Measurements from ENCODE around the gene CDC14A.

Gene CDC14A

GRCh38 chr1:100502052-100502792 lies 149.9 kb downstream of the CDC14A start:
- ChIA-PET POLR2A (no interaction called here), CTCF (no interaction called here)
- DNase-seq (ENCODE audit: extremely low spot score) = no peak
- no peak for TF ChIP-seq TARDBP (IDR thresholded peaks at IDR 0.05)
- no peak for TF ChIP-seq BHLHE40 (IDR thresholded peaks at IDR 0.05; ENCODE audit: borderline replicate concordance)
- TF ChIP-seq ZNF384 (IDR thresholded peaks at IDR 0.05) = no peak
- no peak for TF ChIP-seq ELF4 (IDR thresholded peaks at IDR 0.05)
- no peak for TF ChIP-seq FOXM1 (IDR thresholded peaks at IDR 0.05; ENCODE audit: borderline replicate concordance)
- TF ChIP-seq, protein P1, sequence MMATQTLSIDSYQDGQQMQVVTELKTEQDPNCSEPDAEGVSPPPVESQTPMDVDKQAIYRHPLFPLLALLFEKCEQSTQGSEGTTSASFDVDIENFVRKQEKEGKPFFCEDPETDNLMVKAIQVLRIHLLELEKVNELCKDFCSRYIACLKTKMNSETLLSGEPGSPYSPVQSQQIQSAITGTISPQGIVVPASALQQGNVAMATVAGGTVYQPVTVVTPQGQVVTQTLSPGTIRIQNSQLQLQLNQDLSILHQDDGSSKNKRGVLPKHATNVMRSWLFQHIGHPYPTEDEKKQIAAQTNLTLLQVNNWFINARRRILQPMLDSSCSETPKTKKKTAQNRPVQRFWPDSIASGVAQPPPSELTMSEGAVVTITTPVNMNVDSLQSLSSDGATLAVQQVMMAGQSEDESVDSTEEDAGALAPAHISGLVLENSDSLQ (IDR thresholded peaks at IDR 0.05) = no peak
- TF ChIP-seq HDGF (IDR thresholded peaks at IDR 0.05; ENCODE audit: borderline replicate concordance) = no peak
- no peak for TF ChIP-seq L3MBTL2 (conservative IDR thresholded peaks at IDR 0.05)
- no peak for TF ChIP-seq LEF1 (IDR thresholded peaks at IDR 0.05; ENCODE audit: borderline replicate concordance)
- no peak for TF ChIP-seq CTBP1 (IDR thresholded peaks at IDR 0.05; ENCODE audit: borderline replicate concordance)
- TF ChIP-seq ARNT (IDR thresholded peaks at IDR 0.05) = no peak
- TF ChIP-seq SUZ12 (IDR thresholded peaks at IDR 0.05) = no peak
- TF ChIP-seq SP1 (IDR thresholded peaks at IDR 0.05) = no peak

- no peak for DNase-seq (ENCODE audit: extremely low spot score)
- ChIA-PET CTCF (no interaction called here), POLR2A (no interaction called here)
- TF ChIP-seq, protein P1 (IDR thresholded peaks at IDR 0.05) = no peak
- TF ChIP-seq SUZ12 (IDR thresholded peaks at IDR 0.05) = no peak
- no peak for TF ChIP-seq SP1 (IDR thresholded peaks at IDR 0.05)
- TF ChIP-seq HDGF (IDR thresholded peaks at IDR 0.05; ENCODE audit: borderline replicate concordance) = no peak
- no peak for TF ChIP-seq L3MBTL2 (conservative IDR thresholded peaks at IDR 0.05)
- no peak for TF ChIP-seq LEF1 (IDR thresholded peaks at IDR 0.05; ENCODE audit: borderline replicate concordance)
- no peak for TF ChIP-seq ELF4 (IDR thresholded peaks at IDR 0.05)
- TF ChIP-seq CTBP1 (IDR thresholded peaks at IDR 0.05; ENCODE audit: borderline replicate concordance) = no peak
- no peak for TF ChIP-seq TARDBP (IDR thresholded peaks at IDR 0.05)
- TF ChIP-seq ARNT (IDR thresholded peaks at IDR 0.05) = no peak
- no peak for TF ChIP-seq FOXA1 (IDR thresholded peaks at IDR 0.05)
- no peak for TF ChIP-seq FOXK2 (IDR thresholded peaks at IDR 0.05)
- TF ChIP-seq ZNF384 (IDR thresholded peaks at IDR 0.05) = no peak
Measured at GRCh38 chr1:100506217-100506616, 153.9 kb downstream of the CDC14A start.

DNA sequence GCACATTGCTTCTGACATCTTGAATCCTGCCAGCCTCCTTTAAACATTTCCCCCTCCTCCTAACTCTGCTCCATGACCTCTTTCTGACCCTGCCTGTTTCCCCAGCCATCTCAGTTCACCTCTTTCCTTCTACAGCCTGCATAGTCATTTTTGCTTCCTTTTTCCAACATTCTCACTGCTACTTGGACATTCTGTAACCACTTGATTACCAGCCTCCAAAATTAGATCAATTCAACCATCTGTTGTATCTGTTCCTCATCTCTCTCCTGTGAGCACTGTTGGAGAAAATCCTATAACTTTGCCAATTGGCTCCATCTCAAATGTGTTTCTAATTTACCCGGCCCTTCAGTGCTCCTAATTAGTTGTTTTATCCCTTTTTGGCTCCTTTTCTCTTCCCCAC lies 158.1 kb downstream of the CDC14A start:
- ChIA-PET CTCF (no interaction called here), POLR2A (no interaction called here)
- TF ChIP-seq HDGF (IDR thresholded peaks at IDR 0.05; ENCODE audit: borderline replicate concordance) (no peak), FOXA1 (IDR thresholded peaks at IDR 0.05) (no peak), TARDBP (IDR thresholded peaks at IDR 0.05) (no peak), L3MBTL2 (conservative IDR thresholded peaks at IDR 0.05) (no peak), ZNF384 (IDR thresholded peaks at IDR 0.05) (no peak), FOXM1 (IDR thresholded peaks at IDR 0.05; ENCODE audit: borderline replicate concordance) (no peak)
- TF ChIP-seq, protein P1 (IDR thresholded peaks at IDR 0.05) = no peak
- DNase-seq (ENCODE audit: extremely low spot score) = no peak

DNA sequence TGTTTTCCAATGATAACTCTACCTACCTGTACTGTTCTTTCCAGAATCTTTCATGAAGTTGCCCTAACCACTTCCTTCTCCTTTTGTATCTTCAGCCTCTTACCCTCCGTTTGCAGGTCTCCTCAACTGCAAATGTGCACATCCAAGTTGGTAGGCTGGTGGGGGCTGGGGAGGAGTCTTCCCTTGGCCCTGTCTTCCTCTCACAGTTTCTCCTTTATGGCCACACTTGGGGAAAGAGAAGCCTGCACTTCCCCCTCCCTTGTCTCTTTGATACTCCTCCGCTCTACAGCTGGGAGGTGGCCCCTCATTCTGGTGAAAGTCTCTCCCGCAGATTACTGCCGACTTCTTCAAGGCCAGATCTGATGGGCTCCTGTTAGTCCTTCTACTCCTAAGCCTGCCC lies 158.8 kb downstream of the CDC14A start:
- no peak for TF ChIP-seq LEF1 (IDR thresholded peaks at IDR 0.05; ENCODE audit: borderline replicate concordance)
- no peak for TF ChIP-seq SUZ12 (IDR thresholded peaks at IDR 0.05)
- no peak for TF ChIP-seq SP1 (IDR thresholded peaks at IDR 0.05)
- no peak for TF ChIP-seq CTBP1 (IDR thresholded peaks at IDR 0.05; ENCODE audit: borderline replicate concordance)
- TF ChIP-seq HDGF (IDR thresholded peaks at IDR 0.05; ENCODE audit: borderline replicate concordance) = no peak
- no peak for TF ChIP-seq BHLHE40 (IDR thresholded peaks at IDR 0.05; ENCODE audit: borderline replicate concordance)
- no peak for TF ChIP-seq NFRKB (IDR thresholded peaks at IDR 0.05)
- no peak for TF ChIP-seq ELF4 (IDR thresholded peaks at IDR 0.05)
- TF ChIP-seq ZNF384 (IDR thresholded peaks at IDR 0.05) = no peak
- TF ChIP-seq FOXM1 (IDR thresholded peaks at IDR 0.05; ENCODE audit: borderline replicate concordance) = no peak
- ChIA-PET CTCF (no interaction called here), POLR2A (no interaction called here)
- no peak for DNase-seq (ENCODE audit: extremely low spot score)

DNA sequence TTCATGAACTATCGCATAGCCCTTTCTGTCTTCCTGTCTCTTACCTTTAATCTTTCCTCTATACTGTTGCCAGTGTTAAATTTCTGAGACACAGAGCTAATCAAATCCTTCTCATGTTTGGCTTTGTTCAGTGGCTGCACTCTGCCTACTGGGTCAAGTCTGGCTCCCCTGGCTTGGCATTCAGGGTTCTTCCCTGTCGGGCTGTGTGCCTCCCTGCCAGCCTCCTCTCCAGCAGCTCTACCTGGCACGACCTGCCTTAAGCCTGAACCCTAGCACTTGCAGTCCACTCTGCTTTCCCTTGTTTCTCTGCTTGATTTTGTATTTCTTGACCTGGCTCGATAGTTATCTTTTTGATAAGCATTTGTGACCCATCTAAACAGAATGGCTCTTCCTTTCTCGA lies 159.5 kb downstream of the CDC14A start:
- TF ChIP-seq, protein P1 (IDR thresholded peaks at IDR 0.05) = no peak
- TF ChIP-seq FOXA1 (IDR thresholded peaks at IDR 0.05) (no peak), HDGF (IDR thresholded peaks at IDR 0.05; ENCODE audit: borderline replicate concordance) (no peak), ZNF384 (IDR thresholded peaks at IDR 0.05) (no peak), NFRKB (IDR thresholded peaks at IDR 0.05) (no peak), BHLHE40 (IDR thresholded peaks at IDR 0.05; ENCODE audit: borderline replicate concordance) (no peak), SUZ12 (IDR thresholded peaks at IDR 0.05) (no peak), FOXK2 (IDR thresholded peaks at IDR 0.05) (no peak), FOXM1 (IDR thresholded peaks at IDR 0.05; ENCODE audit: borderline replicate concordance) (no peak), TARDBP (IDR thresholded peaks at IDR 0.05) (no peak), LEF1 (IDR thresholded peaks at IDR 0.05; ENCODE audit: borderline replicate concordance) (no peak), ARNT (IDR thresholded peaks at IDR 0.05) (no peak), CTBP1 (IDR thresholded peaks at IDR 0.05; ENCODE audit: borderline replicate concordance) (no peak), ELF4 (IDR thresholded peaks at IDR 0.05) (no peak), L3MBTL2 (conservative IDR thresholded peaks at IDR 0.05) (no peak), SP1 (IDR thresholded peaks at IDR 0.05) (no peak)
- DNase-seq (ENCODE audit: extremely low spot score) = no peak
- ChIA-PET POLR2A (no interaction called here), CTCF (no interaction called here)

All from HEK293T (cell line).